Esophagus muscularis mucosa (tissue), 4 donors: ENCODE results near the gene TMEM154. TPM values are rescaled to one million over a fixed set of nuclear protein-coding genes. Genes with fewer than 3 reads are reported as not detected.

Source experiments
- DNase-seq: peaks from one replicate; pipeline ENCODE4 v3.0.0-alpha.2; 2017; ENCODE audit errors: extremely low spot score
- H3K27ac ChIP-seq, 4 donors: fragments of 200-600 bp; sonication (generic); replicated peaks in 1 of 4; 1 replicate in 3 of 4; 2 replicates in 1 of 4; pipeline ENCODE4 v1.5.1; 2016 to 2019; ENCODE audit warnings: mild to moderate bottlenecking in 1 of 4
- H3K27me3 ChIP-seq, 4 donors: fragments of 200-600 bp; sonication (generic); one replicate each; pipeline versions ENCODE4 v1.5.1 to v1.6.0; 2016 to 2019
- H3K36me3 ChIP-seq, 4 donors: fragments of 200-600 bp; sonication (generic); one replicate each; pipeline ENCODE4 v1.5.1; 2016 to 2019
- H3K4me1 ChIP-seq, 4 donors: fragments of 200-600 bp; sonication (generic); one replicate each; pipeline ENCODE4 v1.5.1; 2016 to 2019
- H3K4me3 ChIP-seq, 4 donors: fragments of 200-600 bp; sonication (generic); 1 replicate in 2 of 4; 2 replicates in 2 of 4; pipeline ENCODE4 v1.5.1; 2016 to 2019; ENCODE audit warnings: mild to moderate bottlenecking in 4 of 4, moderate library complexity in 1 of 4
- H3K9me3 ChIP-seq, 4 donors: fragments of 200-600 bp; sonication (generic); 1 replicate in 3 of 4; 2 replicates in 1 of 4; pipeline ENCODE4 v1.5.1; 2016 to 2019
- EP300 ChIP-seq: sonication (generic); formaldehyde crosslinking; IDR thresholded peaks from one replicate; pipeline ENCODE4 v1.6.1; 2017; ENCODE audit warnings: antibody characterized with exemption
- POLR2A ChIP-seq: fragments of 450-650 bp; IDR thresholded peaks from one replicate; pipeline ENCODE4 v1.6.1; 2017; ENCODE audit warnings: antibody characterized with exemption, moderate library complexity, mild to moderate bottlenecking, low read depth
- POLR2AphosphoS5 ChIP-seq, 2 donors: sonication (generic); formaldehyde crosslinking; IDR thresholded peaks; one replicate each; pipeline ENCODE4 v1.6.1; 2017; ENCODE audit warnings: antibody characterized with exemption in 2 of 2
- WGBS: methylation state at CpG from one replicate; pipeline ENCODE4 v1.1.5; 2018; 5-methylcytosine and 5-hydroxymethylcytosine counted together
- intact Hi-C: fragments of 100-400 bp; cut with DNase I; formaldehyde crosslinking; loops from one replicate; pipeline ENCODE4 v1.15.1; 2023
- total RNA-seq, 4 donors: library from RNA; depleted of rRNA; stranded (reverse); fragments of >200 nt; gene quantifications; one replicate each; pipeline versions ENCODE4 v1.1.0 to v1.2.1, GENCODE V29; 2016
- TF ChIP-seq, protein P1 (sequence below), 3 experiments: fragments of 200-600 bp in 2 of 3; fragments of 450-650 bp in 1 of 3; sonication (generic) in 2 of 3; IDR thresholded peaks; one replicate each; pipeline ENCODE4 v1.5.1; 2017 to 2019; ENCODE audit warnings: antibody characterized with exemption in 3 of 3, mild to moderate bottlenecking in 2 of 3, moderate library complexity in 1 of 3

Gene TMEM154
- total RNA-seq, 4 donors from 2014 or later: 1.1 to 2.9 (median 2.3) TPM

DNA sequence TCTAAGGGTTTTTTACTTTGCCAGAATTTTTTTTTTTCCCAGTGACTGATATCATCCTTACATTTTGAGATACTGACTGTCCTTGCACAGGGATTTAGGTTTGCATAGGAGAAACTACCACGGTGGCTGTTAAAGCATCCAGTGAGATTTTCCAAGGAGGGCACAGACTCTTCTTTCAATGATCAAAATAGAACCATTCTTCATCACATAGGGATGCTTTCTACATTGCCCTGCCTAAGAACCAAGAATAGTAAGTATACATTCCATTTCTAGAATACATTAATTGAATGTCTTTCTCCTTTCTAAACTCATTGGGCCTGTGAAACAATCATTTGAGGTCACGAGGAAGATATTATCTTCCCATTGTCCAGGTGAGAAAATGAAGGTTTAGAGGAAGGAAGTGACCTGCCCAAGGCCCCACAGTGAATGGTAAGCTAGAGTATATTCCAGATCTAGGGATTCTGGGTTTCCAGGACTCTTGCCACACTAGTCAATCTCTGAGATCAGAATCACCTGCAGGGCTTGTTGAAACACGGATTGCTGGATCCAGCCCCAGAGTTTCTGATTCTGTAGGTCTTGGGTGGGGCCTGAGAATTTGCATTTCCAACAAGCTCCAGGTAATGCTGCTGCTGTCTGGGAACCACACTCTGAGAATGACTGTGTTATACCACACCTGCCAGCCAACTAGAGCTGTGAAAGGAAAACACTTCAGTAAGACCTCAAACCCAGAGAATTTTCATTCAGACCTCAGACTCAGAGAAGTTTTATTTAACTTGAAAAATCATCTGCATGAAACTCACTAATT lies 17.7 kb upstream of the TMEM154 start:
- Histone ChIP-seq H3K27me3 (peaks cover 0 to 8% (median 3%) of the 10 kb centered on the region in 4 donors), H3K4me3 (no peak overlapping the region), H3K9me3 (no peaks in the 10 kb centered on the region), H3K27ac (no peak overlapping the region), H3K4me1 (no peaks in the 10 kb centered on the region), H3K36me3 (no peaks in the 10 kb centered on the region)
- WGBS: 87% methylated on average over 3 of the region's 3 CpGs
- no peak for DNase-seq
- intact Hi-C loops: no loop called here
- TF ChIP-seq EP300: no peak
- no peak for TF ChIP-seq POLR2AphosphoS5 (IDR thresholded peaks at IDR 0.05)
- TF ChIP-seq, protein P1, sequence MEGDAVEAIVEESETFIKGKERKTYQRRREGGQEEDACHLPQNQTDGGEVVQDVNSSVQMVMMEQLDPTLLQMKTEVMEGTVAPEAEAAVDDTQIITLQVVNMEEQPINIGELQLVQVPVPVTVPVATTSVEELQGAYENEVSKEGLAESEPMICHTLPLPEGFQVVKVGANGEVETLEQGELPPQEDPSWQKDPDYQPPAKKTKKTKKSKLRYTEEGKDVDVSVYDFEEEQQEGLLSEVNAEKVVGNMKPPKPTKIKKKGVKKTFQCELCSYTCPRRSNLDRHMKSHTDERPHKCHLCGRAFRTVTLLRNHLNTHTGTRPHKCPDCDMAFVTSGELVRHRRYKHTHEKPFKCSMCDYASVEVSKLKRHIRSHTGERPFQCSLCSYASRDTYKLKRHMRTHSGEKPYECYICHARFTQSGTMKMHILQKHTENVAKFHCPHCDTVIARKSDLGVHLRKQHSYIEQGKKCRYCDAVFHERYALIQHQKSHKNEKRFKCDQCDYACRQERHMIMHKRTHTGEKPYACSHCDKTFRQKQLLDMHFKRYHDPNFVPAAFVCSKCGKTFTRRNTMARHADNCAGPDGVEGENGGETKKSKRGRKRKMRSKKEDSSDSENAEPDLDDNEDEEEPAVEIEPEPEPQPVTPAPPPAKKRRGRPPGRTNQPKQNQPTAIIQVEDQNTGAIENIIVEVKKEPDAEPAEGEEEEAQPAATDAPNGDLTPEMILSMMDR (IDR thresholded peaks at IDR 0.05): no peak
- no peak for TF ChIP-seq POLR2A

- Histone ChIP-seq H3K36me3 (no peaks in the 10 kb centered on the region), H3K27ac (no peak overlapping the region), H3K27me3 (peaks cover 0 to 3% (median 1%) of the 10 kb centered on the region in 4 donors), H3K4me3 (no peak overlapping the region), H3K9me3 (no peaks in the 10 kb centered on the region), H3K4me1 (no peaks in the 10 kb centered on the region)
- WGBS: 55% methylated on average over 5 of the region's 5 CpGs
- intact Hi-C loops: no loop called here
- DNase-seq: no peak
- TF ChIP-seq POLR2A (no peak), POLR2AphosphoS5 (IDR thresholded peaks at IDR 0.05) (no peak), EP300 (no peak)
- TF ChIP-seq, protein P1 (IDR thresholded peaks at IDR 0.05): no peak
Observed at GRCh38 chr4:152696764-152697261, 17.0 kb upstream of the TMEM154 start.

DNA sequence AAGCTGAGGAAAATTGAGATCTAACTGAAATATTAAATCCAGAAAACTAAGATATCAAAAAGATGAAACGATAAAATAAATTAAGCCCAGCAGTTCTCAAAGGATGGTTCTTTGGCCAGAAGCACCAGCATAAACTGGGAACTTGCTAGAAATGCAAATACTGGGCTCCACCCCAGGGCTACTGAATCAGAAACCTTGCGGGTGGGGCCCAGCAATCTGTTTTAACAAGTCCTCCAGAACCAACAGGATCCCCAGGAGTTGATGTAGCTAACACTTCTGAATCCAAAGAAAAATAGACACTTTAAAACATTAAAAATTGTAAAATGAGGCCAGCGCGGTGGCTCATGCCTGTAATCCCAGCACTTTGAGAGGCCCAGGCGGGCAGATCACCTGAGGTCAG lies 14.1 kb upstream of the TMEM154 start:
- no peaks in the 10 kb centered on the region for H3K36me3 ChIP-seq
- TF ChIP-seq POLR2A (no peak), EP300 (no peak), POLR2AphosphoS5 (IDR thresholded peaks at IDR 0.05) (no peak)
- TF ChIP-seq, protein P1 (IDR thresholded peaks at IDR 0.05): no peak
- no peak overlapping the region for H3K4me3 ChIP-seq
- 95% methylated on average over 5 of the region's 5 CpGs for WGBS
- H3K27me3 ChIP-seq: no peaks in the 10 kb centered on the region
- no peak for DNase-seq
- H3K27ac ChIP-seq: no peak overlapping the region
- H3K4me1 ChIP-seq: no peaks in the 10 kb centered on the region
- intact Hi-C loops: no loop called here
- no peaks in the 10 kb centered on the region for H3K9me3 ChIP-seq

GRCh38 chr4:152691761-152692160 lies 12.0 kb upstream of the TMEM154 start:
- Histone ChIP-seq H3K9me3 (no peaks in the 10 kb centered on the region), H3K36me3 (no peaks in the 10 kb centered on the region), H3K4me1 (no peaks in the 10 kb centered on the region), H3K27me3 (no peaks in the 10 kb centered on the region), H3K4me3 (no peak overlapping the region), H3K27ac (no peak overlapping the region)
- TF ChIP-seq POLR2AphosphoS5 (IDR thresholded peaks at IDR 0.05) (no peak), POLR2A (no peak), EP300 (no peak)
- TF ChIP-seq, protein P1 (IDR thresholded peaks at IDR 0.05): no peak
- no peak for DNase-seq
- 89% methylated on average over 1 of the region's 1 CpG for WGBS
- intact Hi-C loops: no loop called here
